Testis (tissue), 2 donors: ENCODE data around the gene KRT34.
"Not testable (repeated sequence)": the region's sequence is repeated elsewhere in the genome, so short reads cannot be mapped to it uniquely, and the experiment has no call there.

ENCODE experiments used
- CTCF ChIP-seq, 3 experiments: fragments of 450-650 bp in 2 of 3; fragments of 200-600 bp in 1 of 3; sonication (generic) in 1 of 3; IDR thresholded peaks; one replicate each; pipeline ENCODE4 v1.5.1; 2016 to 2019; ENCODE audit warnings: antibody characterized with exemption in 3 of 3, mild to moderate bottlenecking in 2 of 3, moderate library complexity in 1 of 3
- POLR2A ChIP-seq: fragments of 450-650 bp; IDR thresholded peaks from one replicate; pipeline ENCODE4 v1.6.1; 2017; ENCODE audit warnings: antibody characterized with exemption, mild to moderate bottlenecking, moderate library complexity

GRCh38 chr17:41422586-41422985 lies 40.5 kb upstream of the KRT34 start:
- TF ChIP-seq CTCF (IDR thresholded peaks at IDR 0.05); POLR2A: not testable (repeated sequence)
